SK-N-MC (cell line): ENCODE data around the gene NCOA3.

Experiments
- EZH2 ChIP-seq: fragments of 200-600 bp; sonication (generic); IDR thresholded peaks from one replicate; pipeline ENCODE4 v1.6.1; 2017; ENCODE audit warnings: antibody characterized with exemption
- FOXP2 ChIP-seq: optimal IDR thresholded peaks from 2 replicates; pipeline ENCODE3; 2011; ENCODE audit warnings: mild to moderate bottlenecking, moderate library complexity; ENCODE audit not compliant: insufficient read depth; ENCODE audit errors: extremely low read length, control extremely low read depth
- POLR2AphosphoS5 ChIP-seq: IDR thresholded peaks from 2 replicates; pipeline ENCODE4 v1.6.1; 2012; ENCODE audit warnings: mild to moderate bottlenecking, low read depth, low read length, borderline replicate concordance

DNA sequence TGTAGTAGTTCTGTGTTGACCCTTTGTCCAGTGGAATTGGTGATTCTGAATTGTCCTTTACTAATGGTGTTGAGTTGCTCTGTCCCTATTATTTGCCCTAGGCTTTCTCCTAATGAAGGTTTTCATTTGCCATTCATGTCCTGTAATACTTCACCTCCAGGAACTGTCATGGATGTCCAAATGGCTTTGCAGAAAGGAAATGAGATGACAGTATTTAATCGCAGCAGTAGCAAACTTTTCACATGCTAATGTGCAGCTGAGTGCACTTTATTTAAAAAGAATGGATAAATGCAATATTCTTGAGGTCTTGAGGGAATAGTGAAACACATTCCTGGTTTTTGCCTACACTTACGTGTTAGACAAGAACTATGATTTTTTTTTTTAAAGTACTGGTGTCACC lies 152.2 kb downstream of the NCOA3 start:
- TF ChIP-seq EZH2: no peak
- no peak for TF ChIP-seq POLR2AphosphoS5
- no peak for TF ChIP-seq FOXP2
